ENCODE measurements around the gene GRIP1.
"Not testable (repeated sequence)": the region's sequence is repeated elsewhere in the genome, so short reads cannot be mapped to it uniquely, and the experiment has no call there.

The GRIP1 gene

GRCh38 chr12:66503746-66504145 lies 175.1 kb downstream of the GRIP1 start:
- no peak for DNase-seq

GRCh38 chr12:66502911-66503310 lies 176.0 kb downstream of the GRIP1 start:
- DNase-seq, result no peak

- no peak for DNase-seq
These were observed 178.0 kb downstream of the GRIP1 start for GRCh38 chr12:66500841-66501240.

- DNase-seq, result no peak
These were observed 178.8 kb downstream of the GRIP1 start for GRCh38 chr12:66500091-66500490.

- DNase-seq, result no peak
These were observed 179.9 kb downstream of the GRIP1 start for GRCh38 chr12:66499000-66499399.

GRCh38 chr12:66498059-66498458 lies 180.8 kb downstream of the GRIP1 start:
- DNase-seq, result not testable (repeated sequence)

GRCh38 chr12:66497008-66497897 lies 181.6 kb downstream of the GRIP1 start:
- no peak for DNase-seq

GRCh38 chr12:66496595-66496994 lies 182.3 kb downstream of the GRIP1 start:
- no peak for DNase-seq

GRCh38 chr12:66495709-66496108 lies 183.2 kb downstream of the GRIP1 start:
- no peak for DNase-seq

GRCh38 chr12:66493819-66494218 lies 185.1 kb downstream of the GRIP1 start:
- DNase-seq, result no peak

- no peak for DNase-seq
These were observed 187.0 kb downstream of the GRIP1 start for GRCh38 chr12:66491853-66492252.

GRCh38 chr12:66482351-66483203 lies 196.3 kb downstream of the GRIP1 start:
- DNase-seq, result no peak

GRCh38 chr12:66467932-66468331 lies 210.9 kb downstream of the GRIP1 start:
- DNase-seq, result no peak

- DNase-seq, result no peak
These were observed 217.5 kb downstream of the GRIP1 start for GRCh38 chr12:66461331-66461730.

- no peak for DNase-seq
These were observed 218.9 kb downstream of the GRIP1 start for GRCh38 chr12:66459944-66460482.

GRCh38 chr12:66456612-66457011 lies 222.3 kb downstream of the GRIP1 start:
- no peak for DNase-seq

- no peak for DNase-seq
These were observed 225.0 kb downstream of the GRIP1 start for GRCh38 chr12:66453844-66454243.

GRCh38 chr12:66453120-66453519 lies 225.8 kb downstream of the GRIP1 start:
- DNase-seq, result no peak

GRCh38 chr12:66449531-66449930 lies 229.3 kb downstream of the GRIP1 start:
- no peak for DNase-seq

GRCh38 chr12:66447643-66448042 lies 231.2 kb downstream of the GRIP1 start:
- DNase-seq, result no peak

GRCh38 chr12:66446276-66446675 lies 232.6 kb downstream of the GRIP1 start:
- DNase-seq, result no peak

- DNase-seq, result no peak
These were observed 236.8 kb downstream of the GRIP1 start for GRCh38 chr12:66441905-66442559.

- no peak for DNase-seq
These were observed 240.3 kb downstream of the GRIP1 start for GRCh38 chr12:66438601-66439000.

Measured in stimulated activated CD4-positive, alpha-beta T cell treated with anti-CD3 and anti-CD28 coated beads, Interleukin-4, amount 100 ng/mL, for 4 hours (primary cell).